ENCODE results near the gene SET. TPM values are rescaled to one million over a fixed set of nuclear protein-coding genes. Genes with fewer than 3 reads are reported as not detected.

The SET gene
- total and polyA plus RNA-seq, 2 of the 8 experiments (the other 6 are each of a cell fraction or from before 2014, with no cell fraction given): 466 to 1,345 TPM

DNA sequence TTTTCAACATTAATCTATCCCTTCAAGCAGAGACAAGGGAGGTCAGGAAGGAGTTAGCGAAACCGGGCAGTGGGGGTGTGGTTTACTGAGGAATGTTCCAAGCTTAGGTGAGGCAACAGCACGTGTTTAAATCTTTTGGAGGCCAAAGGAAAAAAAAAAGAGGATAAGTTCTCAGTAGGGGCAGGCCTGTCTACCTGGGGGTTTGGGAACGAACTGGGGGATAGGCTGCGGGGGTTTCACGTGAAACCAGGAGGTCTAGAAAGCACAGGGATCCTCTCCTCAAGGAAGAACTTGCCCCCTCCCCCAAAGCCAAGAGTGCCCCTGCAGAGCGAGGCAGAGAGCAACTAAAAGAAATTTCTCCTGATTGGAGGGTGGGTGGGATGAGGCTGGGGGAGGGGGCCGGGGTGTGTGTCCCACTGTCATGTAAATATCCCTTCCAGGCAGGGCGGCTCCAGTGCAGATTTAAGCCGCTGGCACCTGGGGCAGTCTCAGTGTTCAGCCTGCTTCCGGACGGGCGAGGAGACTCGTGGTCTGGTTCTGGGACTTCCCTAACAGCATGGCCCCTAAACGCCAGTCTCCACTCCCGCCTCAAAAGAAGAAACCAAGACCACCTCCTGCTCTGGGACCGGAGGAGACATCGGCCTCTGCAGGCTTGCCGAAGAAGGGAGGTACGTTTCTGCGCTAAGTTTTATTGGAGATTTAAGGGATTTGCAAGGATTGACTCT, 5.5 kb upstream of the SET start (continued):
- TF ChIP-seq, protein P1, sequence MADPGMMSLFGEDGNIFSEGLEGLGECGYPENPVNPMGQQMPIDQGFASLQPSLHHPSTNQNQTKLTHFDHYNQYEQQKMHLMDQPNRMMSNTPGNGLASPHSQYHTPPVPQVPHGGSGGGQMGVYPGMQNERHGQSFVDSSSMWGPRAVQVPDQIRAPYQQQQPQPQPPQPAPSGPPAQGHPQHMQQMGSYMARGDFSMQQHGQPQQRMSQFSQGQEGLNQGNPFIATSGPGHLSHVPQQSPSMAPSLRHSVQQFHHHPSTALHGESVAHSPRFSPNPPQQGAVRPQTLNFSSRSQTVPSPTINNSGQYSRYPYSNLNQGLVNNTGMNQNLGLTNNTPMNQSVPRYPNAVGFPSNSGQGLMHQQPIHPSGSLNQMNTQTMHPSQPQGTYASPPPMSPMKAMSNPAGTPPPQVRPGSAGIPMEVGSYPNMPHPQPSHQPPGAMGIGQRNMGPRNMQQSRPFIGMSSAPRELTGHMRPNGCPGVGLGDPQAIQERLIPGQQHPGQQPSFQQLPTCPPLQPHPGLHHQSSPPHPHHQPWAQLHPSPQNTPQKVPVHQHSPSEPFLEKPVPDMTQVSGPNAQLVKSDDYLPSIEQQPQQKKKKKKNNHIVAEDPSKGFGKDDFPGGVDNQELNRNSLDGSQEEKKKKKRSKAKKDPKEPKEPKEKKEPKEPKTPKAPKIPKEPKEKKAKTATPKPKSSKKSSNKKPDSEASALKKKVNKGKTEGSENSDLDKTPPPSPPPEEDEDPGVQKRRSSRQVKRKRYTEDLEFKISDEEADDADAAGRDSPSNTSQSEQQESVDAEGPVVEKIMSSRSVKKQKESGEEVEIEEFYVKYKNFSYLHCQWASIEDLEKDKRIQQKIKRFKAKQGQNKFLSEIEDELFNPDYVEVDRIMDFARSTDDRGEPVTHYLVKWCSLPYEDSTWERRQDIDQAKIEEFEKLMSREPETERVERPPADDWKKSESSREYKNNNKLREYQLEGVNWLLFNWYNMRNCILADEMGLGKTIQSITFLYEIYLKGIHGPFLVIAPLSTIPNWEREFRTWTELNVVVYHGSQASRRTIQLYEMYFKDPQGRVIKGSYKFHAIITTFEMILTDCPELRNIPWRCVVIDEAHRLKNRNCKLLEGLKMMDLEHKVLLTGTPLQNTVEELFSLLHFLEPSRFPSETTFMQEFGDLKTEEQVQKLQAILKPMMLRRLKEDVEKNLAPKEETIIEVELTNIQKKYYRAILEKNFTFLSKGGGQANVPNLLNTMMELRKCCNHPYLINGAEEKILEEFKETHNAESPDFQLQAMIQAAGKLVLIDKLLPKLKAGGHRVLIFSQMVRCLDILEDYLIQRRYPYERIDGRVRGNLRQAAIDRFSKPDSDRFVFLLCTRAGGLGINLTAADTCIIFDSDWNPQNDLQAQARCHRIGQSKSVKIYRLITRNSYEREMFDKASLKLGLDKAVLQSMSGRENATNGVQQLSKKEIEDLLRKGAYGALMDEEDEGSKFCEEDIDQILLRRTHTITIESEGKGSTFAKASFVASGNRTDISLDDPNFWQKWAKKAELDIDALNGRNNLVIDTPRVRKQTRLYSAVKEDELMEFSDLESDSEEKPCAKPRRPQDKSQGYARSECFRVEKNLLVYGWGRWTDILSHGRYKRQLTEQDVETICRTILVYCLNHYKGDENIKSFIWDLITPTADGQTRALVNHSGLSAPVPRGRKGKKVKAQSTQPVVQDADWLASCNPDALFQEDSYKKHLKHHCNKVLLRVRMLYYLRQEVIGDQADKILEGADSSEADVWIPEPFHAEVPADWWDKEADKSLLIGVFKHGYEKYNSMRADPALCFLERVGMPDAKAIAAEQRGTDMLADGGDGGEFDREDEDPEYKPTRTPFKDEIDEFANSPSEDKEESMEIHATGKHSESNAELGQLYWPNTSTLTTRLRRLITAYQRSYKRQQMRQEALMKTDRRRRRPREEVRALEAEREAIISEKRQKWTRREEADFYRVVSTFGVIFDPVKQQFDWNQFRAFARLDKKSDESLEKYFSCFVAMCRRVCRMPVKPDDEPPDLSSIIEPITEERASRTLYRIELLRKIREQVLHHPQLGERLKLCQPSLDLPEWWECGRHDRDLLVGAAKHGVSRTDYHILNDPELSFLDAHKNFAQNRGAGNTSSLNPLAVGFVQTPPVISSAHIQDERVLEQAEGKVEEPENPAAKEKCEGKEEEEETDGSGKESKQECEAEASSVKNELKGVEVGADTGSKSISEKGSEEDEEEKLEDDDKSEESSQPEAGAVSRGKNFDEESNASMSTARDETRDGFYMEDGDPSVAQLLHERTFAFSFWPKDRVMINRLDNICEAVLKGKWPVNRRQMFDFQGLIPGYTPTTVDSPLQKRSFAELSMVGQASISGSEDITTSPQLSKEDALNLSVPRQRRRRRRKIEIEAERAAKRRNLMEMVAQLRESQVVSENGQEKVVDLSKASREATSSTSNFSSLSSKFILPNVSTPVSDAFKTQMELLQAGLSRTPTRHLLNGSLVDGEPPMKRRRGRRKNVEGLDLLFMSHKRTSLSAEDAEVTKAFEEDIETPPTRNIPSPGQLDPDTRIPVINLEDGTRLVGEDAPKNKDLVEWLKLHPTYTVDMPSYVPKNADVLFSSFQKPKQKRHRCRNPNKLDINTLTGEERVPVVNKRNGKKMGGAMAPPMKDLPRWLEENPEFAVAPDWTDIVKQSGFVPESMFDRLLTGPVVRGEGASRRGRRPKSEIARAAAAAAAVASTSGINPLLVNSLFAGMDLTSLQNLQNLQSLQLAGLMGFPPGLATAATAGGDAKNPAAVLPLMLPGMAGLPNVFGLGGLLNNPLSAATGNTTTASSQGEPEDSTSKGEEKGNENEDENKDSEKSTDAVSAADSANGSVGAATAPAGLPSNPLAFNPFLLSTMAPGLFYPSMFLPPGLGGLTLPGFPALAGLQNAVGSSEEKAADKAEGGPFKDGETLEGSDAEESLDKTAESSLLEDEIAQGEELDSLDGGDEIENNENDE (IDR thresholded peaks at IDR 0.05; ENCODE audit: insufficient replicate concordance, low read length): no peak
- no peak for TF ChIP-seq YY1 (IDR thresholded peaks at IDR 0.05; ENCODE audit: low read depth, low read length)
- peak; percentile 98 for TF ChIP-seq ASH2L (IDR thresholded peaks at IDR 0.05; ENCODE audit: low read length)
- TF ChIP-seq JUN (IDR thresholded peaks at IDR 0.05; ENCODE audit: low read depth, low read length): no peak
- peak; percentile 60; the same call in 1 of the 2 replicates for TF ChIP-seq TEAD4 (IDR thresholded peaks at IDR 0.05; ENCODE audit: low read depth, low read length)
- TF ChIP-seq, protein P2, sequence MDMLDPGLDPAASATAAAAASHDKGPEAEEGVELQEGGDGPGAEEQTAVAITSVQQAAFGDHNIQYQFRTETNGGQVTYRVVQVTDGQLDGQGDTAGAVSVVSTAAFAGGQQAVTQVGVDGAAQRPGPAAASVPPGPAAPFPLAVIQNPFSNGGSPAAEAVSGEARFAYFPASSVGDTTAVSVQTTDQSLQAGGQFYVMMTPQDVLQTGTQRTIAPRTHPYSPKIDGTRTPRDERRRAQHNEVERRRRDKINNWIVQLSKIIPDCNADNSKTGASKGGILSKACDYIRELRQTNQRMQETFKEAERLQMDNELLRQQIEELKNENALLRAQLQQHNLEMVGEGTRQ (IDR thresholded peaks at IDR 0.05; ENCODE audit: low read length): no peak
- no peak for TF ChIP-seq CHD2 (IDR thresholded peaks at IDR 0.05; ENCODE audit: low read length)
- peak; percentile 87 for TF ChIP-seq KDM1A (IDR thresholded peaks at IDR 0.05; ENCODE audit: borderline replicate concordance, low read length)
- TF ChIP-seq MAFK (IDR thresholded peaks at IDR 0.05; ENCODE audit: low read depth, low read length): no peak; the same call in 1 of the 2 replicates
- no peak for TF ChIP-seq CBX8 (IDR thresholded peaks at IDR 0.05; ENCODE audit: borderline replicate concordance, low read depth, low read length)

All from H1 (cell line).